IMR-90 (cell line): ENCODE measurements around the gene SLAMF8. TPM values are rescaled to one million over a fixed set of nuclear protein-coding genes. Genes with fewer than 3 reads are reported as not detected.

Experiments used
- ATAC-seq: fragments of 200-7000 bp; cut with Tn5 transposase; 2 replicates; pipeline ENCODE4 v1.9.1; 2020; ENCODE audit warnings: low read depth, mild to moderate bottlenecking, moderate library complexity
- BruUV-seq: library from RNA; stranded (reverse); fragments of 400-500 nt; replicated peaks from 2 replicates; lab custom pipeline; 2021; lab: Mats Ljungman, UMichigan
- CTCF ChIA-PET: fragments of 300-600 bp; formaldehyde crosslinking; extraction: SDS; loops from one replicate; lab custom pipeline; 2021; ENCODE audit warnings: antibody characterized with exemption; lab: Yijun Ruan, JAX
- POLR2A ChIA-PET: fragments of 300-600 bp; sonication (Branson Sonifier 250); formaldehyde crosslinking; loops from one replicate; lab custom pipeline; 2022; ENCODE audit warnings: antibody characterized with exemption; ENCODE audit not compliant: unreplicated experiment; lab: Charles Lee
- DNase-seq: peaks from one replicate; pipeline ENCODE4 v3.0.0; 2013
- H2AFZ ChIP-seq: replicated peaks from 2 replicates; pipeline ENCODE3; 2013; ENCODE audit warnings: low read length, mild to moderate bottlenecking; ENCODE audit not compliant: poor library complexity
- H2AK5ac ChIP-seq: 2 replicates; pipeline ENCODE4 v1.6.1; 2013; ENCODE audit warnings: low read depth, low read length, inconsistent platforms
- H2AK9ac ChIP-seq: replicated peaks from 2 replicates; pipeline ENCODE3; 2013; ENCODE audit warnings: mild to moderate bottlenecking, low read depth, low read length, moderate library complexity; ENCODE audit not compliant: poor library complexity
- H2BK120ac ChIP-seq: 2 replicates; pipeline ENCODE4 v1.6.1; 2013; ENCODE audit warnings: low read depth, low read length, inconsistent platforms
- H2BK15ac ChIP-seq: 3 replicates; pipeline ENCODE4 v1.6.1; 2013; ENCODE audit warnings: low read depth, low read length, inconsistent platforms
- H2BK20ac ChIP-seq: 2 replicates; pipeline ENCODE4 v1.6.1; 2013; ENCODE audit warnings: low read depth, mild to moderate bottlenecking, inconsistent platforms, low read length, moderate library complexity
- H2BK5ac ChIP-seq: 2 replicates; pipeline ENCODE4 v1.6.1; 2013; ENCODE audit warnings: mild to moderate bottlenecking, low read depth, low read length, inconsistent platforms; ENCODE audit not compliant: poor library complexity, severe bottlenecking
- H3K14ac ChIP-seq: replicated peaks from 2 replicates; pipeline ENCODE4 v1.6.1; 2013; ENCODE audit warnings: low read depth, low read length, inconsistent platforms
- H3K18ac ChIP-seq: 2 replicates; pipeline ENCODE4 v1.6.1; 2013; ENCODE audit warnings: low read depth, low read length, control low read depth
- H3K23ac ChIP-seq: 2 replicates; pipeline ENCODE4 v1.6.1; 2013; ENCODE audit warnings: low read depth, low read length, inconsistent platforms
- H3K27ac ChIP-seq: 2 replicates; pipeline ENCODE4 v1.5.1; 2013; ENCODE audit warnings: mild to moderate bottlenecking, control low read depth, low read length; ENCODE audit not compliant: insufficient read depth
- H3K27me3 ChIP-seq: 2 replicates; pipeline ENCODE4 v1.6.1; 2013; ENCODE audit warnings: low read length; ENCODE audit not compliant: control insufficient read depth, insufficient read depth
- H3K36me3 ChIP-seq: 2 replicates; pipeline ENCODE4 v1.6.1; 2013; ENCODE audit warnings: low read length, mixed read lengths; ENCODE audit not compliant: control insufficient read depth, insufficient read depth
- H3K4ac ChIP-seq: 2 replicates; pipeline ENCODE4 v1.6.1; 2013; ENCODE audit warnings: low read depth, low read length, inconsistent platforms
- H3K4me1 ChIP-seq: 2 replicates; pipeline ENCODE4 v1.6.1; 2013; ENCODE audit warnings: low read length, mixed read lengths; ENCODE audit not compliant: control insufficient read depth, insufficient read depth
- H3K4me2 ChIP-seq: 2 replicates; pipeline ENCODE4 v1.6.1; 2013; ENCODE audit warnings: low read depth, mild to moderate bottlenecking, control low read depth, low read length, moderate library complexity
- H3K4me3 ChIP-seq: 2 replicates; pipeline ENCODE4 v1.5.1; 2013; ENCODE audit warnings: low read depth, mild to moderate bottlenecking, control low read depth, low read length, moderate library complexity; ENCODE audit not compliant: insufficient read depth
- H3K56ac ChIP-seq: 2 replicates; pipeline ENCODE4 v1.6.1; 2013; ENCODE audit warnings: low read length, inconsistent platforms; ENCODE audit not compliant: insufficient read depth; ENCODE audit errors: extremely low read depth
- H3K79me1 ChIP-seq, 2 experiments: 2 replicates each; pipeline ENCODE4 v1.6.1; 2013; ENCODE audit warnings: low read length in 2 of 2, inconsistent platforms in 1 of 2, low read depth in 1 of 2
- H3K9ac ChIP-seq: 2 replicates; pipeline ENCODE4 v1.6.1; 2013; ENCODE audit warnings: low read depth, low read length, control low read depth
- H3K9me1 ChIP-seq: 2 replicates; pipeline ENCODE4 v1.6.1; 2013; ENCODE audit warnings: low read length, inconsistent platforms; ENCODE audit not compliant: insufficient read depth
- H3K9me3 ChIP-seq: 2 replicates; pipeline ENCODE4 v1.6.1; 2013; ENCODE audit warnings: low read length; ENCODE audit not compliant: control insufficient read depth, insufficient read depth
- H4K20me1 ChIP-seq: 2 replicates; pipeline ENCODE4 v1.6.1; 2013; ENCODE audit warnings: low read length, inconsistent platforms; ENCODE audit not compliant: insufficient read depth
- H4K5ac ChIP-seq: 2 replicates; pipeline ENCODE4 v1.6.1; 2013; ENCODE audit warnings: mild to moderate bottlenecking, low read depth, low read length, control low read depth
- H4K8ac ChIP-seq, 2 experiments: 2 replicates each; pipeline ENCODE4 v1.6.1; 2013; ENCODE audit warnings: low read depth in 2 of 2, low read length in 2 of 2, control low read depth in 1 of 2, inconsistent platforms in 1 of 2
- H4K91ac ChIP-seq: 2 replicates; pipeline ENCODE4 v1.6.1; 2013; ENCODE audit warnings: low read depth, low read length, inconsistent platforms; ENCODE audit not compliant: insufficient read depth
- BHLHE40 ChIP-seq: fragments of 150-350 bp; IDR thresholded peaks from 2 replicates; pipeline ENCODE4 v1.6.1; 2016; ENCODE audit warnings: mild to moderate bottlenecking, low read depth, low read length
- CHD1 ChIP-seq: IDR thresholded peaks from 2 replicates; pipeline ENCODE4 v1.6.1; 2012; ENCODE audit warnings: low read depth, low read length, improper control_type of control experiment
- FOS ChIP-seq: fragments of 150-350 bp; IDR thresholded peaks from 2 replicates; pipeline ENCODE4 v1.6.1; 2016; ENCODE audit warnings: low read depth, low read length
- MAFK ChIP-seq: IDR thresholded peaks from 2 replicates; pipeline ENCODE4 v1.6.1; 2012; ENCODE audit warnings: low read depth, low read length, improper control_type of control experiment
- MXI1 ChIP-seq: IDR thresholded peaks from 2 replicates; pipeline ENCODE4 v1.6.1; 2012; ENCODE audit warnings: low read depth, mild to moderate bottlenecking, low read length, moderate library complexity, borderline replicate concordance
- NFE2L2 ChIP-seq: fragments of 150-350 bp; IDR thresholded peaks from 2 replicates; pipeline ENCODE4 v1.6.1; 2016; ENCODE audit warnings: low read depth, mild to moderate bottlenecking, low read length
- POLR2A ChIP-seq: IDR thresholded peaks from 2 replicates; pipeline ENCODE4 v1.6.1; 2012; ENCODE audit warnings: mild to moderate bottlenecking, low read depth, low read length
- RAD21 ChIP-seq: IDR thresholded peaks from 2 replicates; pipeline ENCODE4 v1.6.1; 2012; ENCODE audit warnings: low read length, improper control_type of control experiment
- RCOR1 ChIP-seq: IDR thresholded peaks from 2 replicates; pipeline ENCODE4 v1.6.1; 2012; ENCODE audit warnings: mild to moderate bottlenecking, low read length, improper control_type of control experiment; ENCODE audit not compliant: insufficient replicate concordance
- RFX5 ChIP-seq: IDR thresholded peaks from 2 replicates; pipeline ENCODE4 v1.8.0; 2012; ENCODE audit warnings: low read depth, mild to moderate bottlenecking, low read length, moderate library complexity
- SMC3 ChIP-seq: fragments of 150-350 bp; IDR thresholded peaks from 2 replicates; pipeline ENCODE4 v1.6.1; 2016; ENCODE audit warnings: low read depth, mild to moderate bottlenecking, antibody characterized with exemption, low read length, moderate library complexity
- USF2 ChIP-seq: fragments of 150-350 bp; IDR thresholded peaks from 2 replicates; pipeline ENCODE4 v1.6.1; 2017; ENCODE audit warnings: mild to moderate bottlenecking, antibody characterized with exemption, low read length, low read depth
- WGBS, 2 experiments: methylation state at CpG; one replicate each; pipeline versions ENCODE4 v1.1.5 to v1.1.7; 2013; ENCODE audit warnings: missing lambda C conversion rate in 2 of 2; ENCODE audit not compliant: insufficient read length in 1 of 2; ENCODE audit errors: extremely low coverage in 2 of 2; 5-methylcytosine and 5-hydroxymethylcytosine counted together
- dilution Hi-C: fragments of 300-500 bp; cut with HindIII; formaldehyde crosslinking; loops from one replicate; pipeline ENCODE4 v1.14.3; 2018; ENCODE audit warnings: low sequenced_read_pairs; ENCODE audit not compliant: unreplicated experiment
- in situ Hi-C: fragments of 300-500 bp; cut with MboI; formaldehyde crosslinking; loops from 3 replicates; pipeline ENCODE4 v1.14.3; 2019; ENCODE audit warnings: low sequenced_read_pairs, inconsistent platforms, mixed read lengths
- intact Hi-C: fragments of 100-400 bp; cut with micrococcal nuclease; formaldehyde crosslinking; loops from 2 replicates; pipeline ENCODE4 v1.10.0; 2022
- polyA plus RNA-seq, 3 experiments: library from polyadenylated mRNA; depleted of rRNA; stranded (reverse); fragments of >200 nt; gene quantifications; 2 replicates each; pipeline ENCODE4 v1.2.3, GENCODE V29; 2012; ENCODE audit warnings: low replicate concordance in 1 of 3
- total RNA-seq: library from RNA; depleted of rRNA; stranded (reverse); fragments of >200 nt; gene quantifications from 2 replicates; pipeline ENCODE4 v1.2.3, GENCODE V29; 2012
- TF ChIP-seq, protein P1 (sequence below): fragments of 150-350 bp; IDR thresholded peaks from 2 replicates; pipeline ENCODE4 v1.6.1; 2016; ENCODE audit warnings: low read depth, mild to moderate bottlenecking, low read length, moderate library complexity, borderline replicate concordance

Gene SLAMF8
- total and polyA plus RNA-seq, 2 of the 4 experiments (the other 2 are of a cell fraction), result 0.07 TPM; not detected in 1

DNA sequence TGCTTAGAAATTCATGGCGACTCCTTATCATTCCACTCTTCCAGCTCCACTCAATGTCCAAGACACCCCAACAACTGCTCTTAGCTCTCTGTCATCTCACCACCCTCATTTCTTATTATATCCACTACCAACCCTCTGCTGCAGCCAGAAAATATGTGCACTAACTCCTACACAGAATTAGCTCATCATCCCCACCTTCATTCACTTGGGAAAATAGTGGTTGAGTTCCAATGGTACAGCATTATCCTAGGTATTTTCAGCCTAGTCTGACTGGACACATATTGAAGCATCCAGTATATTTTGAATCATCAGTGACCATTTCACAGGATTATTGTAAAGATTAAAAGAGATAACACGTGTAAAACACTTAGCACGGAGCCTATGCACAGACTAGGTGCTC lies 52.5 kb downstream of the SLAMF8 start (continued):
- TF ChIP-seq, protein P1, sequence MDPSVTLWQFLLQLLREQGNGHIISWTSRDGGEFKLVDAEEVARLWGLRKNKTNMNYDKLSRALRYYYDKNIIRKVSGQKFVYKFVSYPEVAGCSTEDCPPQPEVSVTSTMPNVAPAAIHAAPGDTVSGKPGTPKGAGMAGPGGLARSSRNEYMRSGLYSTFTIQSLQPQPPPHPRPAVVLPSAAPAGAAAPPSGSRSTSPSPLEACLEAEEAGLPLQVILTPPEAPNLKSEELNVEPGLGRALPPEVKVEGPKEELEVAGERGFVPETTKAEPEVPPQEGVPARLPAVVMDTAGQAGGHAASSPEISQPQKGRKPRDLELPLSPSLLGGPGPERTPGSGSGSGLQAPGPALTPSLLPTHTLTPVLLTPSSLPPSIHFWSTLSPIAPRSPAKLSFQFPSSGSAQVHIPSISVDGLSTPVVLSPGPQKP, result no peak
- TF ChIP-seq MAFK, result no peak
- no peak for TF ChIP-seq NFE2L2
- no peak for TF ChIP-seq FOS

DNA sequence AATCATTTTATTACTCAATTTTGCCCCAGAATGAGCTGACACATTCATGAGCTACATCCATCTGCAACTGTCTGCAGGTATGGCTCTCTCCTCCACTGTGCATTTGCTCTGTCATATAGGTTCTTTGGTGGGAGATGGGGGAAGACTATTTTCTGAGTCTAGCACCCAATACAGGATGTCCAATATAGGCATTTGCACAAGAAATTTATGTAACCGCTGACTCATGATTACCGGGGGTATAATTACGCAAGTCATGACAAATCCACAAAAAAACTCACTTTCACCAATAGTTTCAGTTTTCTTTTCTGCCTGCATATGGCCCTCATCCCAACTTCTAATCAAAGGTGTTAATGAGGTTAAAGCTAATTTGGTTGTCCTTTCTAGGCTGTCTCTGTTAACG lies 53.3 kb downstream of the SLAMF8 start:
- peak overlapping the region; percentile 86 for H2BK20ac ChIP-seq
- in situ Hi-C loops, result loop anchor here (25.0 kb wide), 1 partner anchor 668 kb away; the partner anchor contains the start of gene ACKR1
- H3K4me3 ChIP-seq, result no peak overlapping the region
- intact Hi-C loops, result no loop called here
- H3K9me1 ChIP-seq, result peaks cover 18% of the 10 kb centered on the region
- peak overlapping the region; percentile 37 for H2BK5ac ChIP-seq
- peak overlapping the region; percentile 82; the same call in 1 of the 2 replicates for H3K4ac ChIP-seq
- no peak overlapping the region for H2AK9ac ChIP-seq
- peak overlapping the region; percentile 77 for H2AK5ac ChIP-seq
- peak overlapping the region; percentile 52 for H4K91ac ChIP-seq
- H3K27me3 ChIP-seq, result no peaks in the 10 kb centered on the region
- WGBS, 2 experiments, result no CpG with 5 or more reads among the region's 4 CpGs
- H3K79me1 ChIP-seq, result no peaks in the 10 kb centered on the region
- H2BK120ac ChIP-seq, result peak overlapping the region; percentile 69
- peak overlapping the region; percentile 59 for H2AFZ ChIP-seq
- H3K36me3 ChIP-seq, result no peaks in the 10 kb centered on the region
- H3K23ac ChIP-seq, result peak overlapping the region; percentile 48; the same call in 1 of the 2 replicates
- H3K27ac ChIP-seq, result no peak overlapping the region
- DNase-seq (peak; percentile 87), ATAC-seq (peak; percentile 33)
- no peak overlapping the region for H3K9ac ChIP-seq
- H2BK15ac ChIP-seq, result peak overlapping the region; percentile 25; the same call in 2 of the 3 replicates
- POLR2A ChIA-PET, result no interaction called here
- BruUV-seq, result no TSS peak
- peaks cover 15% of the 10 kb centered on the region for H3K4me1 ChIP-seq
- peak overlapping the region; percentile 48; the same call in 1 of the 2 replicates for H3K14ac ChIP-seq
- no peaks in the 10 kb centered on the region for H4K20me1 ChIP-seq
- H3K9me3 ChIP-seq, result no peaks in the 10 kb centered on the region
- H4K5ac ChIP-seq, result peak overlapping the region; percentile 70; the same call in 1 of the 2 replicates
- H3K18ac ChIP-seq, result peak overlapping the region; percentile 80; the same call in 1 of the 2 replicates
- CTCF ChIA-PET, result interaction anchor here (1.2 kb wide), 2 partner anchors 17 to 81 kb away, joined by 3 read pairs; no protein-coding TSS in a partner anchor
- dilution Hi-C loops, result loop anchor here (25.0 kb wide), 1 partner anchor 93 kb away; the partner anchor contains the start of gene DUSP23
- H3K56ac ChIP-seq, result no peak overlapping the region
- peak overlapping the region; percentile 74; the same call in 1 of the 2 replicates for H3K4me2 ChIP-seq
- peak overlapping the region; percentile 1 to 85; a peak in 2 of 4 replicates for H4K8ac ChIP-seq
- TF ChIP-seq CHD1, result no peak
- no peak for TF ChIP-seq RCOR1
- no peak for TF ChIP-seq RAD21
- no peak for TF ChIP-seq MXI1
- peak; percentile 68 for TF ChIP-seq FOS
- peak; percentile 96 for TF ChIP-seq NFE2L2
- TF ChIP-seq SMC3, result 0 out of 2 replicates have a peak, but pooled peaks have one; percentile 5
- TF ChIP-seq RFX5, result no peak
- TF ChIP-seq BHLHE40, result no peak
- TF ChIP-seq MAFK, result peak; percentile 96
- no peak for TF ChIP-seq POLR2A
- no peak for TF ChIP-seq USF2
- TF ChIP-seq, protein P1, result no peak
